T-cell (primary cell): Measurements from ENCODE around the gene TTC32. TPM values are rescaled to one million over a fixed set of nuclear protein-coding genes. Genes with fewer than 3 reads are reported as not detected.

Experiments
- ATAC-seq, 4 experiments: fragments of 200-7000 bp in 3 of 4; fragments of 150-1000 bp in 1 of 4; cut with Tn5 transposase; replicated peaks in 1 of 4; 1 replicate in 3 of 4; 2 replicates in 1 of 4; pipeline ENCODE4 v1.10.0; 2021; ENCODE audit warnings: moderate library complexity in 3 of 4, mild to moderate bottlenecking in 2 of 4, moderate number of reproducible peaks in 1 of 4
- CTCF ChIA-PET, 2 donors: fragments of 300-600 bp; sonication (Branson Sonifier 250); formaldehyde crosslinking; loops; one replicate each; lab custom pipeline; 2022; ENCODE audit warnings: antibody characterized with exemption in 2 of 2; lab: Charles Lee
- POLR2A ChIA-PET, 2 donors: fragments of 300-600 bp; sonication (Branson Sonifier 250); formaldehyde crosslinking; loops; one replicate each; lab custom pipeline; 2022; ENCODE audit warnings: antibody characterized with exemption in 2 of 2; lab: Charles Lee
- DNase-seq, 35 experiments: peaks; one replicate each; pipeline versions ENCODE4 v3.0.0 to v3.0.0-alpha.2; 2013 to 2023
- H3K27ac ChIP-seq: one replicate; pipeline ENCODE4 v1.5.1; 2013; ENCODE audit warnings: low read length
- H3K27me3 ChIP-seq, 2 experiments: replicated peaks in 1 of 2; 1 replicate in 1 of 2; 2 replicates in 1 of 2; pipeline versions ENCODE4 v1.6.1 to v1.7.0; 2013; ENCODE audit warnings: low read length in 1 of 2, mixed read lengths in 1 of 2; ENCODE audit not compliant: control insufficient read depth in 2 of 2, insufficient read depth in 2 of 2; ENCODE audit errors: extremely low read depth in 1 of 2
- H3K36me3 ChIP-seq, 2 donors: 1 replicate in 1 of 2; 2 replicates in 1 of 2; pipeline versions ENCODE4 v1.6.1 to v1.7.0; 2013; ENCODE audit warnings: low read length in 1 of 2; ENCODE audit not compliant: control insufficient read depth in 2 of 2, insufficient read depth in 1 of 2; ENCODE audit errors: extremely low read depth in 1 of 2
- H3K4me1 ChIP-seq, 2 experiments: 1 replicate in 1 of 2; 2 replicates in 1 of 2; pipeline versions ENCODE4 v1.6.1 to v1.7.0; 2013; ENCODE audit warnings: low read length in 2 of 2, mixed read lengths in 1 of 2; ENCODE audit not compliant: insufficient read depth in 2 of 2, control insufficient read depth in 1 of 2; ENCODE audit errors: extremely low read depth in 1 of 2
- H3K4me3 ChIP-seq, 2 donors: 1 replicate in 1 of 2; 2 replicates in 1 of 2; pipeline versions ENCODE4 v1.5.1 to v1.7.0; 2013; ENCODE audit warnings: mild to moderate bottlenecking in 2 of 2, low read length in 1 of 2, moderate library complexity in 1 of 2; ENCODE audit not compliant: control insufficient read depth in 1 of 2; ENCODE audit errors: extremely low read depth in 1 of 2
- H3K9me3 ChIP-seq: 2 replicates; pipeline ENCODE4 v1.7.0; 2013
- H3K27ac Mint-ChIP-seq, 2 donors: one replicate each; pipeline ENCODE4 v1.8.0; 2020 to 2021; ENCODE audit warnings: mild to moderate bottlenecking in 2 of 2, mixed read lengths in 2 of 2
- H3K27me3 Mint-ChIP-seq, 2 donors: one replicate each; pipeline ENCODE4 v1.8.0; 2021 to 2022; ENCODE audit warnings: mixed read lengths in 2 of 2
- H3K36me3 Mint-ChIP-seq: one replicate; pipeline ENCODE4 v1.8.0; 2021; ENCODE audit warnings: mixed read lengths
- H3K4me1 Mint-ChIP-seq, 3 donors: one replicate each; pipeline ENCODE4 v1.8.0; 2020 to 2022; ENCODE audit warnings: mixed read lengths in 3 of 3, mild to moderate bottlenecking in 1 of 3
- H3K4me3 Mint-ChIP-seq, 3 donors: one replicate each; pipeline ENCODE4 v1.8.0; 2020 to 2022; ENCODE audit warnings: mild to moderate bottlenecking in 3 of 3, mixed read lengths in 3 of 3, moderate library complexity in 3 of 3
- H3K9me3 Mint-ChIP-seq, 3 donors: one replicate each; pipeline ENCODE4 v1.8.0; 2020 to 2022; ENCODE audit warnings: mixed read lengths in 3 of 3
- WGBS: methylation state at CpG from one replicate; pipeline ENCODE4 v1.1.5; 2013; ENCODE audit warnings: missing lambda C conversion rate; ENCODE audit not compliant: insufficient coverage; 5-methylcytosine and 5-hydroxymethylcytosine counted together
- total RNA-seq, 35 experiments: library from RNA in 6 of 35; stranded (reverse) in 6 of 35; fragments of 120-200 nt in 1 of 35; gene quantifications; one replicate each; pipeline versions ENCODE4 v1.2.1 to v1.2.4 and lab custom pipeline; 2013 to 2026

Gene TTC32
- total RNA-seq, 5 donors from 2014 or later (not counting 1 experiment from before 2014, with no cell fraction given) = 35.1 to 44.6 (median 40.0) TPM

DNA sequence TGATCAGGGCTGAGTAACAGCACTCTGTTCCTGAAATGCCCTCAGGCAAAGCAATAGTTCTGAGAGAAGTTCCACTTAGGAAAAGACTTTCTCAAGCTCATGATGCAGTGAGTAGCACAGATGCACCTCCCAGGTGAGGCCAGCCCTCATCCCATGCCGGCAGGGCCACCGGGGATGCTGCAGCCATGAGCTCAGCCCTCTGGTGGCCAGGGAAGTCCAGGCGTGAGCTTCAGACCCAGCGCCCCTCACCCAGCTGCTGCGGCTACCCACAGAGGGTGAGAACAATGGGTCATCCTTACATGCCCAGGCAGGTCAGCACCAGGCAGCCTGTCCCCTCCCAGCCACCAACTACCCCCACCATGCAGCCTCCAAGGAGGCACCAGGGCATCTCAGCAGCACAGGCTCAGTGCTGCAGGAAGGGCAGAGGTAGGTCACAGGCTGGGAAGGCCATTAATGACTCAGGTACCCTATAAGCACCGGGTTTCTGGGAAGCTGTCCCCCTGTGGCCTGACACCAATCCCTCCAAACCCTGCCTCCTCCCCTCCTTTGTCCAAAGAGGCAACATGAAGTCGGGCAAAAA, 50.6 kb downstream of the TTC32 start:
- H3K27ac Mint-ChIP-seq = no peak overlapping the region
- 73% methylated on average over 6 of the region's 7 CpGs for WGBS
- H3K4me3 ChIP-seq = no peak overlapping the region
- peaks cover 0 to 14% of the 10 kb centered on the region in 2 experiments for H3K27me3 ChIP-seq
- no peaks in the 10 kb centered on the region for H3K4me1 ChIP-seq
- no peaks in the 10 kb centered on the region for H3K9me3 Mint-ChIP-seq
- no peaks in the 10 kb centered on the region for H3K36me3 ChIP-seq
- POLR2A ChIA-PET = no interaction called here
- no peak for ATAC-seq
- CTCF ChIA-PET = no interaction called here
- H3K27me3 Mint-ChIP-seq = peaks cover 0 to 9% of the 10 kb centered on the region in 2 donors
- no peaks in the 10 kb centered on the region for H3K4me1 Mint-ChIP-seq
- DNase-seq = no peak
- no peak overlapping the region for H3K4me3 Mint-ChIP-seq
- H3K27ac ChIP-seq = no peak overlapping the region
- H3K36me3 Mint-ChIP-seq = no peaks in the 10 kb centered on the region
- H3K9me3 ChIP-seq = no peaks in the 10 kb centered on the region

DNA sequence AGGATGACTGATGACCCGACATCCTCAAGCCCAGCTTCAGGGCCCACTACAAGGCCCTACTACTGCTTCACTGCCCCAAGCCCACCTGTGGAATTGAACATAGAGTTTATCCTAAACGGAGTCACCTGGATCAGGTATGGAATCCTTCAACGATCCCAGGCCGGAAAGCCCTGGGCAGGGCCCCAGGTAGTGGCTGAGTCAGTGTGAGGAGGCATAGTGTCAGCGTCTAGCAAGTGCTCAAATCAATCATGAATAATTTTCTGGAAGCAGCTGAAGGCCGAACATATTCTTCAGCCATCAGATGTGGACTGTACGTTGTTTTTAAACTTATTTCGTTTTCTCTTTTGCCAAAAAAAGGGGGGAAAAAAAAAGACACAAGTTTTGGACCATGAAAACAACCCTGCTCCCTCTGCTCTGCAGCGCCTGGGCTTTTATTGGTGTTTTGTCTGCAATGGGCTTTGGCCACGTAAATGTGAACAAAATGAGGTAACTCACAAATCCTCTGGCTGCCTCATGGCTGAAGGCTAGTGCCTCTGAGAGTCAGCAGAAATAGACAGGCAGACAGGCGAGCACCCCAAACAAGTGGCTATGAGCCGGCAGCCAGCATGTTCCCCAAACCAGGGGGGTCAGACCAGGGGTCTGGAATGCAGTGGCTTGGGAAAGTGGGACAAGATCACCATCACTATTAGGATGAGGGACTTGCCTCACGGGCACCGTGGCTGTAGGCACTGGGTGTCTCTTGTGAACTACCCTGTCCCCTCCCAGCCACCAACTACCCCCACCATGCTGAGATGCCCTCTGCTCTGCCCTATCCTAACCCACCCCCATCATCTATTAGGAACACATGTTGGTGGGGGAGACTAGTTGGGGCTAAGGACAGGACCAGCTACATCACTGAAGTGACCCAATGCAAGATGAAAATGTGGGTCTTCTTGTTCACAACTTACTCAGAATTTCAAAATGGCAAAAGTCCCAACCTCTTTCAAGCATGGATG, 51.4 kb downstream of the TTC32 start:
- Mint-ChIP-seq H3K36me3 (no peaks in the 10 kb centered on the region), H3K27ac (no peak overlapping the region), H3K4me3 (no peak overlapping the region), H3K27me3 (peaks cover 0 to 6% of the 10 kb centered on the region in 2 donors), H3K9me3 (no peaks in the 10 kb centered on the region), H3K4me1 (no peaks in the 10 kb centered on the region)
- POLR2A ChIA-PET = no interaction called here
- Histone ChIP-seq H3K27ac (no peak overlapping the region), H3K4me3 (no peak overlapping the region), H3K36me3 (no peaks in the 10 kb centered on the region), H3K27me3 (peaks cover 0 to 21% of the 10 kb centered on the region in 2 experiments), H3K4me1 (no peaks in the 10 kb centered on the region), H3K9me3 (no peaks in the 10 kb centered on the region)
- CTCF ChIA-PET = no interaction called here
- WGBS = 82% methylated on average over 8 of the region's 14 CpGs
- ATAC-seq (no peak), DNase-seq (no peak)

DNA sequence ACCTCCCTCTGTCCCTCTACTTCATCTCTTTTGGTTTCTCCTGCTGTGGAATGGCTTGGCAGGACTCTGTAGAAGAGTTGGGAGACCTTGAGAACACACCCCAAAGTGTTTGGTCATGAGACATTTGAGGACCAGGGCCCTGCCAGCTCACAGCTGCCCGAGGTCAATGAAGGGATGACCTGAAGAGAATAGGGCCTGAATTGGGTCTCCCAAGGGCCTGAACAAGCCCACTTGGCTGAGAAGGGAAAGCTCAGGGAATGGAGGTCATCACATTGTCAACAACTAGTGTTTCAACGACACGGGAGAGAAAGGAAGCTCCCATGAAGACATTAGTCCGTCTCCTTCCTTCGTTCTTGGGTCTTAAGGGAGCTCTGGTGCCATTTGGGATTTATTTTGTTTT, 52.8 kb downstream of the TTC32 start:
- no peaks in the 10 kb centered on the region for H3K36me3 ChIP-seq
- no peak for ATAC-seq
- CTCF ChIA-PET = no interaction called here
- H3K4me3 ChIP-seq = no peak overlapping the region
- H3K4me1 ChIP-seq = no peaks in the 10 kb centered on the region
- POLR2A ChIA-PET = interaction anchor here in 1 of 2 donors (0.5 kb wide), 1 partner anchor 679 kb away, joined by 4 read pairs; no protein-coding TSS in a partner anchor
- no peak overlapping the region for H3K27ac ChIP-seq
- H3K4me1 Mint-ChIP-seq = no peaks in the 10 kb centered on the region
- no peaks in the 10 kb centered on the region for H3K9me3 Mint-ChIP-seq
- H3K27me3 ChIP-seq = peaks cover 0 to 29% of the 10 kb centered on the region in 2 experiments
- no peak overlapping the region for H3K4me3 Mint-ChIP-seq
- H3K36me3 Mint-ChIP-seq = no peaks in the 10 kb centered on the region
- H3K27ac Mint-ChIP-seq = no peak overlapping the region
- peaks cover 7 to 9% of the 10 kb centered on the region in 2 donors for H3K27me3 Mint-ChIP-seq
- no peaks in the 10 kb centered on the region for H3K9me3 ChIP-seq
- no peak for DNase-seq
- WGBS = 82% methylated on average over 5 of the region's 5 CpGs

DNA sequence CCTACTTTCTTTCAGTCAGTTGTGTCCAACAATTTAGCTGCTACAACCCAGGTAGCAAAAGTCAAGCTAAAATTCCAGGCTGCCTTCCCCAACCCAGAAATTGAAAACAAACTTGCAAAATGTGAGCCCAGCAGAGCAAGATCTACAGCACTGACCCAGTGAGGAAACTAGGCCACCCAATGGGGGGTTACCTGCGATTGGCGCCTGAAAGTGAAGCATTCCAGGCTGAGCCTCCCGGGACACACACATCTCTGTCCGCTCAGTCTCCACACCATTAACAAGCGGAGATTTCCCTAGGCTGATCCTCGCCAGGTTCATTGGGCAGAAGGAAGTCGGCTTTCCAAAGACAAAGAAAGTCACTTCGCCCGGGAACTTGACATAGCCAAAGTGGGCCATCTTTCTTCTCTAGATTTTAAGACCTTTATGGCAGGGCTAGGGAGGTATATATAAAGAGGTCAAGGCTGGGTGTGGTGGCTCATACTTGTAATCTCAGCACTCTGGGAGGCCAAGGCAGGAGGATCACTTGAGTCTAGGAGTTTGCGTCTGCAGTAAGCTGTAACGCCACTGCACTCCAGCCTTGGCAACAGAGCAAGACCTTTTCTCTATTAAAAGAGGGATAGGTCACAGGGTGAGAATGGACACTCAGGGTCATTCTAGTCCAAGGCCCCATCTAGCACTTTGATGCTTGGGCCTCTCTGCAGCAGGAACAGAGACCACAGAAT, 53.6 kb downstream of the TTC32 start:
- Mint-ChIP-seq H3K4me3 (no peak overlapping the region), H3K27me3 (peaks cover 10 to 13% of the 10 kb centered on the region in 2 donors), H3K4me1 (no peaks in the 10 kb centered on the region), H3K9me3 (no peaks in the 10 kb centered on the region), H3K27ac (no peak overlapping the region), H3K36me3 (no peaks in the 10 kb centered on the region)
- H3K27ac ChIP-seq = no peak overlapping the region
- no peak overlapping the region for H3K4me3 ChIP-seq
- H3K4me1 ChIP-seq = no peaks in the 10 kb centered on the region
- ATAC-seq (no peak), DNase-seq (no peak)
- H3K27me3 ChIP-seq = peaks cover 0 to 30% of the 10 kb centered on the region in 2 experiments
- 93% methylated on average over 5 of the region's 11 CpGs for WGBS
- CTCF ChIA-PET = interaction anchor here in 1 of 2 donors (0.9 kb wide), 1 partner anchor 15 kb away, joined by 3 read pairs; no protein-coding TSS in a partner anchor
- H3K36me3 ChIP-seq = no peaks in the 10 kb centered on the region
- POLR2A ChIA-PET = no interaction called here
- H3K9me3 ChIP-seq = no peaks in the 10 kb centered on the region

DNA sequence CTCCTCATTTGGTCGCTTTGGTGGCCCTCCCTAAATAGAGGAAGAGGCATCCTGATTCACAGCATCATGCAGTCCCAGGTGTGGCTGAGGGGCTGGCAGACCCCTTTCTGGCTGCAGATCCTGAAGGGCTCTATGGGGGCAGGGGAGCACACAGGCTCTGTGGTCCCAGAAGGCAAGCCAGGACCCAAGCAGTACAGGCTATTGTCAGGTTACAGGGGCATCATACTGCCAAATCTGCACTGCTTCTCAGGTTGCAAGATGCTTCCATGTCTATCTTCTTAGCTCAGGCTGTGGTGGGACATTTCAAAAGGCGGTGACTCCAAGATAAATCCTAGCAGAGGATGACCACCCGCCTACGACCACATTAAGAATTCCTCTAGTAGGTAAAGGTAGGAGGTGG, 54.3 kb downstream of the TTC32 start:
- Mint-ChIP-seq H3K27ac (no peak overlapping the region), H3K4me3 (no peak overlapping the region), H3K9me3 (no peaks in the 10 kb centered on the region), H3K4me1 (no peaks in the 10 kb centered on the region), H3K36me3 (no peaks in the 10 kb centered on the region), H3K27me3 (peaks cover 10 to 13% of the 10 kb centered on the region in 2 donors)
- Histone ChIP-seq H3K27me3 (peaks cover 0 to 30% of the 10 kb centered on the region in 2 experiments), H3K4me3 (no peak overlapping the region), H3K36me3 (no peaks in the 10 kb centered on the region), H3K27ac (no peak overlapping the region), H3K4me1 (no peaks in the 10 kb centered on the region), H3K9me3 (no peaks in the 10 kb centered on the region)
- WGBS = no CpG with 5 or more reads among the region's 4 CpGs
- ATAC-seq (no peak), DNase-seq (no peak)
- POLR2A ChIA-PET = no interaction called here
- CTCF ChIA-PET = interaction anchor here in 1 of 2 donors (0.9 kb wide), 1 partner anchor 16 kb away, joined by 3 read pairs; no protein-coding TSS in a partner anchor
